ENCODE results near the gene PRR14.
A peak's percentile ranks its signal among the peaks of the same experiment; 100 is the strongest.
"Not testable (repeated sequence)": the region's sequence is repeated elsewhere in the genome, so short reads cannot be mapped to it uniquely, and the experiment has no call there.

Gene PRR14

GRCh38 chr16:30692396-30693064 lies 41.8 kb downstream of the PRR14 start:
- no peak for DNase-seq (ENCODE audit: low read depth)

- DNase-seq (ENCODE audit: low read depth) = no peak
Observed at GRCh38 chr16:30694926-30695693, 44.4 kb downstream of the PRR14 start.

- DNase-seq (ENCODE audit: low read depth) = not testable (repeated sequence)
Observed at GRCh38 chr16:30696646-30697045, 45.9 kb downstream of the PRR14 start.

GRCh38 chr16:30697264-30698138 lies 46.7 kb downstream of the PRR14 start:
- DNase-seq (ENCODE audit: low read depth) = no peak

- peak; percentile 96 for DNase-seq (ENCODE audit: low read depth)
Observed at GRCh38 chr16:30698139-30698815, 47.5 kb downstream of the PRR14 start.

GRCh38 chr16:30698816-30699614 lies 48.3 kb downstream of the PRR14 start, which contains the start of gene SRCAP:
Gene SRCAP, plus strand, starts transcription at chr16:30699171. Its CDS starts 1,654 bp downstream, at chr16:30700825.
- peak; percentile 50 for DNase-seq (ENCODE audit: low read depth)

GRCh38 chr16:30699615-30700099 lies 48.9 kb downstream of the PRR14 start:
- DNase-seq (ENCODE audit: low read depth) = no peak

GRCh38 chr16:30700491-30700890 lies 49.7 kb downstream of the PRR14 start:
- DNase-seq (ENCODE audit: low read depth) = no peak

- DNase-seq (ENCODE audit: low read depth) = no peak
Observed at GRCh38 chr16:30700971-30701370, 50.2 kb downstream of the PRR14 start.

- not testable (repeated sequence) for DNase-seq (ENCODE audit: low read depth)
Observed at GRCh38 chr16:30703071-30703470, 52.3 kb downstream of the PRR14 start.

- DNase-seq (ENCODE audit: low read depth) = no peak
Observed at GRCh38 chr16:30703971-30704370, 53.2 kb downstream of the PRR14 start.
